GM12878 (cell line): ENCODE measurements around the gene SH3GL2.

ENCODE experiments used
- FOXM1 ChIP-seq: IDR thresholded peaks from 2 replicates; pipeline ENCODE4 v1.6.1; 2012; ENCODE audit warnings: low read depth, mild to moderate bottlenecking, inconsistent platforms, low read length, moderate library complexity
- PKNOX1 ChIP-seq: fragments of 450-650 bp; IDR thresholded peaks from 2 replicates; pipeline ENCODE4 v1.6.1; 2016; ENCODE audit warnings: mild to moderate bottlenecking
- SP1 ChIP-seq: IDR thresholded peaks from one replicate; pipeline ENCODE4 v1.6.1; 2011; ENCODE audit warnings: low read depth, low read length
- YY1 ChIP-seq: IDR thresholded peaks from 2 replicates; pipeline ENCODE4 v1.6.1; 2011; ENCODE audit warnings: low read depth, mild to moderate bottlenecking, low read length

- no peak for TF ChIP-seq SP1
- TF ChIP-seq YY1 = no peak
- TF ChIP-seq FOXM1 = no peak
- no peak for TF ChIP-seq PKNOX1
Measured at GRCh38 chr9:17622749-17623148, 43.9 kb downstream of the SH3GL2 start.
